GM21515 (cell line): Measurements from ENCODE around the gene BLOC1S4.
"Not testable (repeated sequence)": the region's sequence is repeated elsewhere in the genome, so short reads cannot be mapped to it uniquely, and the experiment has no call there.

ENCODE experiments used
- ATAC-seq: cut with Tn5 transposase; IDR thresholded peaks from one replicate; pipeline ENCODE4 v1.9.1; 2021; ENCODE audit not compliant: unreplicated experiment

The BLOC1S4 gene, protein sequence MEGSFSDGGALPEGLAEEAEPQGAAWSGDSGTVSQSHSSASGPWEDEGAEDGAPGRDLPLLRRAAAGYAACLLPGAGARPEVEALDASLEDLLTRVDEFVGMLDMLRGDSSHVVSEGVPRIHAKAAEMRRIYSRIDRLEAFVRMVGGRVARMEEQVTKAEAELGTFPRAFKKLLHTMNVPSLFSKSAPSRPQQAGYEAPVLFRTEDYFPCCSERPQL

DNA sequence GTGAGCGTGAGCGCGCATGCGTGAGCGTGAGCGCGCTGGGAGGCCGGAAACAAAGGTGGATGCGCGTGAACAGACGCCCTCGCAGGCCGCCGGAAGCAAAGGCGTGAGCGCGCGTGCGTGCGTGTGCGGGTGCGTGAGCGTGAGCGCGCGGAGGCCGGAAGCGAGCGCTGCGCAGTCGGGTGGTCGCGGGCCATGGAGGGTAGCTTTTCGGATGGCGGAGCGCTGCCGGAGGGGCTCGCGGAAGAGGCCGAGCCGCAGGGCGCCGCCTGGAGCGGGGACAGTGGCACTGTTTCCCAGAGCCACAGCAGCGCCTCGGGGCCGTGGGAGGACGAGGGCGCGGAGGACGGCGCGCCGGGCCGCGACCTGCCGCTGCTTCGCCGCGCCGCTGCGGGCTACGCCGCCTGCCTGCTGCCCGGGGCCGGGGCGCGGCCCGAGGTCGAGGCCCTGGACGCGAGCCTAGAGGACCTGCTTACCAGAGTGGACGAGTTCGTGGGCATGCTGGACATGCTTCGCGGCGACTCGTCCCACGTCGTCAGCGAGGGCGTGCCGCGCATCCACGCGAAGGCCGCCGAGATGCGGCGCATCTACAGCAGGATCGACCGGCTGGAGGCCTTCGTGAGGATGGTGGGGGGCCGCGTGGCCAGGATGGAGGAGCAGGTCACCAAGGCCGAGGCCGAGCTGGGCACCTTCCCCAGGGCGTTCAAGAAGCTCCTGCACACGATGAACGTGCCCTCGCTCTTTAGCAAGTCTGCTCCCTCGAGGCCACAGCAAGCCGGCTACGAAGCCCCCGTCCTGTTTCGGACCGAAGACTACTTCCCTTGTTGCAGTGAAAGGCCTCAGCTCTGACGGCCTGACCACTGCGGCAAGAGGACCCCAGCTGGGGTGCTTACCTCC, at the start of gene BLOC1S4:
Gene BLOC1S4, plus strand, starts transcription at position 157 of the 894 bp plus-strand sequence. Its CDS starts 36 bp downstream, at position 193.
- peak; percentile 79 for ATAC-seq

DNA sequence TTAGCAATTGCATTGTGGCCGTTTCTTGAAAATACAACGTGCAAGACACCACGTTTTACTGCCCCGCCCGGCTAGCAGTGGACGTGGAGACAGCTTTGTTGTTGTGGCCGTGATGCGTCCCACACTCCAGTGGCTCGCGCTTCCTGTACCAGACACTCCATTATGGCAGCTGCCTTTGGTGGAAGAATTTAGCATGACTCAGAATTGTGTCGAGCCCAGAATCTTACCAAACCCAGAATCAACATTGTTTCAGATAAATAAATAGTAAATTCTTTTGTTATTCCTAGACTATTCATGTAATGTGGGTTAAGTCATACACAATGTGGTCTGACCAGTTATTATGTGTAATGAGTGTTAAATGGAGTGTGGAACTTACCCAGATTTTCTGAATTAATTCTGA, 47.6 kb upstream of the BLOC1S4 start:
- no peak for ATAC-seq

DNA sequence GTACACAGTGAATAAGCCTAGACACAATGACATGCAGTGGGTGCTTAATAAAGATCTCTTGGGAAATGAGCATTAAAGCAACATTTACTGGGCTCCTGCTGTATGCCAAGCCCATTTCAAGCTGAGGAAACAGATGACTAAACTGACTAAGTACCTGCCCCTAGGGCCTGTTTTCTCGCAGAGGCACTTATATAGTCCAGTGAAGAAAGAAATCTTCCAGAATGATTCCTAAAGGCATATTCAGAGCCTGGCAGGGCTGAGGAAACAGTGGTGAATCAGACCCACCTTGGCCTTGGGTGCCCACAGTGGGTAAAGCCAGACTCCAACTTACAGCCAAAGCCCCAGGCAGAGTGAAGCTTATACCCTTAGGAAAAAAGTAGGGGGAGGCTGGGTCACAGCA, 44.3 kb upstream of the BLOC1S4 start:
- no peak for ATAC-seq

DNA sequence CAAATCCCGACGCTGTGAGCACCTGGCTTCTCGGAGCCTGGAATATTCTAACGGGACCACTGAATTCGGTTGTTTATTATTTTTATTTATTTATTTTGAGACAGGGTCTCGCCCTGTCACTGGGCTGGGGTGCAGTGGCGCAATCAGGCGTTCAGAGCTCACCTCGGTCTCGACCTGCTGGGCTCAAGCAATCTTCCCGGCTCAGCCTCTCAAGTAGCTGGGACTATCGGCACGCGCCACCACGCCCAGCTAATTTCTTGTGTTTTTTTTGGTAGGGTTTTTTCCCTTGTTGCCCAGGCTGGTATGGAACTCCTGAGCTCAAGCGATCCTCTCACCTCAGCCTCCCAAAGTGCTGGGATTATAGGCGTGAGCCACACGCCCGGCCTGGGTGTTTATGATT, 43.8 kb upstream of the BLOC1S4 start:
- no peak for ATAC-seq

DNA sequence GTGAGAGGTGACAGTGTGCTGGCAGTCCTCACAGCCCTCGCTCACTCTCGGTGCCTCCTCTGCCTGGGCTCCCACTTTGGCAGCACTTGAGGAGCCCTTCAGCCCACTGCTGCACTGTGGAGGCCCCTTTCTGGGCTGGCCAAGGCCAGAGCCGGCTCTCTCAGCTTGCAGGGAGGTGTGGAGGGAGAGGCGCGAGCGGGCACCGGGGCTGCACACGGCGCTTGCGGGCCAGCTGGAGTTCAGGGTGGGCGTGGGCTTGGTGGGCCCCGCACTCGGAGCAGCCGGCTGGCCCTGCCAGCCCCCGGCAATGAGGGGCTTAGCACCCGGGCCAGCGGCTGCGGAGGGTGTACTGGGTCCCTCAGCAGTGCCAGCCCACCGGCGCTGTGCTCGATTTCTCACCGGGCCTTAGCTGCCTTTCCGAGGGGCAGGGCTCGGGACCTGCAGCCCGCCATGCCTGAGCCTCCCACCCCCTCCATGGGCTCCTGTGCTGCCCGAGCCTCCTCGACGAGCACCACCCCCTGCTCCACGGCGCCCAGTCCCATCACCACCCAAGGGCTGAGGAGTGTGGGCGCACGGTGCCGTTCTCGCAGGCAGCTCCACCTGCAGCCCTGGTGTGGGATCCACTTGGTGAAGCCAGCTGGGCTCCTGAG, 43.3 kb upstream of the BLOC1S4 start:
- not testable (repeated sequence) for ATAC-seq

DNA sequence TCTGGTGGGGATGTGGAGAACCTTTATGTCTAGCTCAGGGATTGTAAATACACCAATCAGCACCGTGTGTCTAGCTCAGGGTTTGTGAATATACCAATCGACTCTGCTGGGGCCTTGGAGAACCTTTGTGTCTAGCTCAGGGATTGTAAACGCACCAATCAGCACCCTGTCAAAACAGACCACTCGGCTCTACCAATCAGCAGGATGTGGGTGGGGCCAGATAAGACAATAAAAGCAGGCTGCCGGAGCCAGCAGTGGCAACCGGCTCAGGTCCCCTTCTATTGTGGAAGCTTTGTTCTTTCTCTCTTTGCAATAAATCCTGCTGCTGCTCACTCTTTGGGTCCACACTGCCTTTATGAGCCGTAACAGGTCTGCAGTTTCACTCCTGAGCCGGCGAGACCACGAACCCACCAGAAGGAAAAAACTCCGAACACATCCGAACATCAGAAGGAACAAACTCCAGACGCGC, 42.7 kb upstream of the BLOC1S4 start:
- not testable (repeated sequence) for ATAC-seq

DNA sequence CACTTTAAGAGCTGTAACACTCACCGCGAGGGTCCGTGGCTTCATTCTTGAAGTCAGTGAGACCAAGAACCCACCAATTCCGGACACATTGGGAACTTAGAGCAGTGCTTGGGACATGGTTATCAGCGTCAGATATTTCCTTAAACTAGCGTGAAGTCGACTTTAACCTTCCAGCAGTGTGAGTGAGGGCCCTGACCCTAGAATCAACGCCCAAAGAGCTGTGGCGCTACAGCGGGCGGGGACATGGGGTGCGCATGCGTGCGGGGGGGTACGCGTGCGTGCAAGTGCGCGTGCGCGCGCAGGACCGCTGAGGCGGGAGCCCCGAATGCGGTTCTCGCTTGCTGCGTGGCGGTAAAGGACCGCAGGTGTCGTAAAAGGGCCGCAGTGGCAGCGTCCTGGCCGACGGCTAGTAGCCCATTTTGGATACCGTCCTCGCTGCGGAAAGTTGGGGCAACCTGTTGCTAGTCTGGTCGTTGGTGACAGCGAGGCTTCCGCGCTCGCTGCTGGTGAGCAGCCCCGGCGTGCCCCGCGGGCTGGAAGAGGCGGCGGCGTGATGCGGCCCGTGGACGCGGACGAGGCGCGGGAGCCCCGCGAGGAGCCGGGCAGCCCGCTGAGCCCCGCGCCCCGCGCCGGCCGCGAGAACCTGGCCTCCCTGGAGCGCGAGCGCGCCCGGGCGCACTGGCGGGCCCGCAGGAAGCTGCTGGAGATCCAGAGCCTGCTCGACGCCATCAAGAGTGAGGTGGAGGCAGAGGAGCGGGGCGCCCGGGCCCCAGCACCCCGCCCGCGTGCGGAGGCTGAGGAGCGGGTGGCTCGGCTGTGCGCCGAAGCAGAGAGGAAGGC, 42.1 kb upstream of the BLOC1S4 start:
- peak; percentile 74 for ATAC-seq

DNA sequence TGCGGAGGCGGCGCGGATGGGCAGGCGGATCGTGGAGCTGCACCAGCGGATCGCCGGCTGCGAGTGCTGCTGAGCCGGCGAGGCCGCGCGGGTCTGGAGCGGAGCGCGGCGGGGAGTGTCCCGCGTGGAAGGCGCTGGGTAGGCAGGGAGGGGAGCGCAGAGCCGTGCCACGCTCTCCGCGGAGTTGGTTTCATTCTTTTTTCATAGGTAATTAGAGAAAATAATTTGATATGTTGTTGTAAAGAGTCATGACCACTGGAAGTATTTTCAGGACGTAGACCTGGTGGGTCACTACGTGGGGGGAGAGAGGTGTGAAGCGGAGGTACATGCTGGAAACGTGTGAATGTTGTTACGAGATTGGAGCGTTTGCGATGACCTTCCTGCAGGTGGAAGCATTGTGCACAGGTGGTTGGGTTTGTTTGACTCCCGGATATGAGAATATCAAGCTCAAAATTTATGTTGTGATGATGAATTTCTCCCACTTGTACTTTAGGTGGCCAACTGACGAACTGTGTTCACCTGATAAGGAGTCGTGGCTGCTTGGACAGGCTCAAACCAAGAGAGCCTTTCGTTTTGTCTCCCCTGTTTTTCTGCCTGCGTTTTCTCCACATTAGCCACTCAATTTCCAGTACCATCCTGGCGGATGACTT, 41.3 kb upstream of the BLOC1S4 start:
- ATAC-seq, result peak; percentile 42

DNA sequence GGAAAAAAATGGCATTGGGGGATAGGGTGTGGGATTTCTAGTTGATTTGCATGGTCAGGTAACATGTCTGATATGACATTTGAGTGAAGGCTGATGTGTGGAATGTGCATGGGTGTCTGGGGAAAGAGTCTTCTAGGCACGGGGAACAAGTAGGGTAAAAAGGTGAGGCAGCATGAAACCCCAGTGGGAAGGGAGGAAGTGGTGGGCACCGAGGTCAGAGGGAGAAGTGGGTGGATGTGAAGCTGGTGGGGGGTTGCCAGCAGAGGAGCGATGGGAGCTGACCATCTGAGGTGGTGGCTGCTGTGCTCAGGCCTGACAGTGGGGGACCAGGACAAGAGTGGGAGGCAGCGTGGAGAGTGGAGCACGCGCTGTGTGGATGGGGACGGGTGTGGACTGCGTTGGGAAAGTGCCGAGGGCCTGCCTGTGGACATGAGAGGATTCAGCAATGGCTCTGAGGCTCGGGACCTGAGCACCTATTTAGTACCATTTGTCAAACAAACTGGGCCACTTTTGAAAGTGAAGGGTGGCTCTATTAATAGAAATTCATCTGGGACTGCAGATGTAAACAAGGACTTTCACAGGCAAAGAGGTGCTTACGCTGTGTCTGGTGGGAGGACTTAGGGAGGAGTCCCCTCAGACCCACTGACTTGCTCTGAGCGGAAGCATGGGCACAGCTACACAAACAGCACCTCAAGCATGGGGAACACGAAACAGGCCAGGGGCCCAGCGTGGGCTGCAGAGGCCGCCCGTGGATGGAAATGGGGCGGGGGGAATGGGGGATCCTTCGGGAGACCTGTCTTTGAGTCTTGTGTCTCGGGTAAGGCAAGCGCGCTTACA, 39.0 kb upstream of the BLOC1S4 start:
- ATAC-seq, result no peak

DNA sequence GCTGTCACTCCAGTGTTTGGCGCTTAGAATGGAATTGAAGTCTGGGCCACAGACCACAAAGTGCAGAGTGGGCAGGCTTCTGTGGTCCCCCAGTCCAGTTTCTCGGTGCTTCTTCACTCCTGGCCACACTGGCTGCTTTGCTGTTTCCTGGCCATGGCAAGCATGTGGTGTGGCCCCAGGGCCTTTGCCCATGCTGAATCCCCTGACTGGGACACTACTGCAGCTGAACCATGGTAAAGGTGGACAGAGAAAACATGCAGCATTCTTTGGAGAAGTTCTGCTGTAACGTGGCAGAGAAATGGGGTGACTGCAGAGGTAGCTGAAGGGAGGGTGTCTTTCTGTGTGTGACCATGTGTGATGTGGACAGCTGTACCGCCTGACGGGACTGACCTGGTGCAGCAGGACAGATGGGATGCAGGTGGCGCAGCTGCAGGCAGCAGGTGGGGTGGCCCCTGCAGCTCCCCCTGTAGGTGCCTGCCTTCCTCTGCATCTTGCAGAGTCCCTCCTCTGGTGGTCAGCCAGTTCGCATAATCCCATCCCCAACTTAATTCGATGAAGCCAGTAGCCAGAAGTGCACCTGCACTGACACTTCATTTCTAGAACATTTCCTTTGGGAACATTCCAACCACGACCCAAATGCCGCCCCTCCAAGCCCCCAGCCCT, 35.5 kb upstream of the BLOC1S4 start:
- no peak for ATAC-seq

DNA sequence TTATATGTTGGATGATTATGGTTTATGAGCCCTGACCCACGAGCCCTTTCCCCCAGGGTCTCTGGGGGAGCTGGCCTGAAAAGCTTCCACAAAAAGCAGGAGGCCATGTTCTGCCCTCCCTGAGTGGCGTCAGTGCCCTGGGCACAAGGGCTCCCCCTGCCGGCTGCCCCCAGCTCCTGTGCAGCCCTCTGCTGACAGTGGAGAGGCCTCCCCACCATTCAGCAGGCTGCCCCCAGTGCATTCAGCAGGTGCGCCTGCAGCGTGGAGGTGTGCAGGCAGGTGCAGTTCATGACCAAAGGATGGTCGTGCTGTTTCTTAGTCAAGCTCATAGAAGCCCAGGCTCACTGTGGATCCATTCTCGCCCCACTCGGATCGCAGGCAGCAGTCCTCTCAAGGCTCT, 34.8 kb upstream of the BLOC1S4 start:
- no peak for ATAC-seq

DNA sequence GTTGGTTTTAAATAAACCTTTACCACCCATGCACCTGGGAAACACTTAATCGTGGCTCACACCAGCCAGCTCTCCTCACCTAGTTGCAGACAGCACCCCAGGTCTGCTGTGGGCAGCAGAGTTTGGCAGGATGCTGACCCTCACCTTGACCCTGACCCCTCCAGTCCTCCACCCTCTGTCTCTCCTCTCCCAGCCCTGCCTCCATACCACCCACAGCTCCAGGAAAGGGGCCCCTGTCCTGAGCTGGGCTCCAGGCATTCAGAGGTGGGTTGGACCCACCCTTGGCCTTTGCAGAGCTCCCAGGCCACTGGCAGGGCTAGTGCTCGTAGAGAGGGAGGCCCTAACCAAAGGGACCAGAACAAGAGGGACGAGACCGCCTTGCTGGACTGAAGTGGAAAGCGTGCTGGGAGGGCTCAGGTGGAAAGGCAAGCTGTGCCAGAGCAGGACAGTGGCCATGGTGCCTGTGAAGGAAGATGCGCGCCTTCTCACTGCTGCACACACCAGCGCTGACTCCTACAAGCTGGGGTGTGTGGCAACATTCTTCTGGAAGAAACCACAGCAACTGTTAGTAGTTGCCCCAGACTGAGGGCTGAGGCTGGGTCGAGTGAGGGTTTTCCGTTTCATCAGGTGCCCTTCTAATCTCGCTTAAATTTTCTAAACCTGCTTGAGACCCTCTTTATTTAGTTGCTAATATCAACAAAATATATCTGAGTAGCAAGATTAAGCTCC, 32.9 kb upstream of the BLOC1S4 start:
- no peak for ATAC-seq

DNA sequence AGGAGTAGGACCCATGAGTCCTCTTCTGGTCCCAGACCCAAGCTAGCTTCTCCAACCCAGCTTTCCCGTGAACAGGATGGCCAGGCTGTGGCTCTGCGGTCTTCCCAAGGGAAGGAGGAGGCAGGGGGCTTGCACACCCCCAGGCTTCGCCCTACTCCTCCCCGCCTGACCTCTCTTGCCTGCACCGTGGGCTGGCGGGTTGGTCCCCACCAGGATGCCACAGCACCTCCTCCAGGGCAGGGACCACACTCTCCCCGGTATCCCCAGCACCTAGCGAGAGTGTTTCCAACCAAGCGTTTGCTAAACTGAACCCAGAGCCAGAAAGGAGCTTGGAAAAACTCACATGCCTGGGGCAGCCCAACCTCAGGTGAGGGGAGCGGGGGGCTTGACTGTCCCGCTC, 31.3 kb upstream of the BLOC1S4 start:
- no peak for ATAC-seq

DNA sequence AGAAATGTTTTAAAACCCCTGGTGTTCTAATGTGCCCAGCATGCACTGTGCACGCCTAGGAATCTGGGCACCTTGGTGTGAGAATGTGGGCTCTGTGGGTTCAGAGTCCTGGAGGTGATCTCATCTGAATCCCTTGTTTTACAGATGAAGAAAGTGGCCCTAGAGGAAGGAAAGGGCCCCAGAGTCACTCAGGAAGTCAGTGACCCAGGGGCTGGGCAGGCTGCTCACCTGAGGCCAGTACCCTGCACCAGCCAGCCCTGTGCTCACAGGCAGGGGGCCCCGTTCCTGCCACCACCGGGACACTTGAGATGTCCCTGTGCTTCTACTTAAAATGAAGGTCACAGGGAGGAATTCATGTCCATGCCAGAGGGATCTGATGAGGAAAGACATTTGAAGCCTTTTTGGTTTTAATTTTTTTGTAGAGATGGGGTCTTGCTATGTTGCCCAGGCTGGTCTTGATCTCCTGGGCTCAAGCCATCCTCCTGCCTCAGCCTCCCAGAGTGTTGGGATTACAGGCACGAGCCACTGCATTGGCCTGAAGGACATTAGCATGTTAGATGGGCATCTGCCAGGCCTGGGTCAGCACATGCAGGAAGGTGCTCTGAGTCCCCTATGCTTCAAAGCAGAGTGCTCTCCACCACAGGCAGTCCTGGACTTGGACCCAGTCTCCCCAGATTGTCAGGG, 29.7 kb upstream of the BLOC1S4 start:
- ATAC-seq, result no peak

DNA sequence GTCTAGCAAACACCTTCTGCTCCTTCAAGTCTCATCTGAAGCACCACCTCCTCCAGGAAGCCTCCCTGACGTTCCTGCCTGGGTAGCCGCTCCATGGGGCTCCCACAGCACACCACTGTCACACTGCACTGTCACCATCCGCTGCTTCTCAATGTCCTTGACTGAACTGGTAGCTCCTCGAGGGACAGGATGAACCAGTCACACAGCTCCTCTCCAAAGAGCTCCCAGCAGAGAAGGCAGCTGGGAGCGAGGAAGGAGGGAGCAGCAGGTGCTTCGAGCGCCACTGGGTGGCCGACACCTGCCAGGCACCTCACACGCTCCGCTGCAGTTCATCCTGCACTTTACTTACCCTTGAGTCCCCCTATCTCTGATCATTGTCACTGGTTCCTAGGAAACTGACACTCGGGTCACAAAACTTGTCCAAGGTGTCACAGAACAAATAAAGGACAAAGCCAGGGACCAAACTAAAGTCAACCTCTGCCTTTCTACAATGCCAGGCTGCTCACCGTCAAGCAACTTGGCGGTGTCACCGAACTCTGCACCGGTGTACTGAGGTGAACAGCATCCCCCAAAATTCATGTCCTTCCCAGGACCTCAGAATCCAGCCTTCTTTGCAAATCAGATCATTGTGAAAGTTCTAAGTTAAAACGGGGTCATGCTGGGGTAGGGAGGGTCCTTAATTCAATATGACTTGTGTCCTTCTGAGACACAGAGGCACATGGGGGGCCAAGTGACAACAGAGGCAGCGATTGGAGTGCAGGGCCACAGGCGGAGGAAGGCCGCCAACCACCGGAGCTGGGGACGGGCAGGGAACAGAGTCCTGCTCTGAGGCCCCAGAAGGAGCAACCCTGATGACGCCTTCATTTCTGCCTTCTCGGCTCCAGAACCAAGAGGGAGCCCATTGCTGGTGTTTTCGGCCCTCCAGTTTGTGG, 27.8 kb upstream of the BLOC1S4 start:
- no peak for ATAC-seq

DNA sequence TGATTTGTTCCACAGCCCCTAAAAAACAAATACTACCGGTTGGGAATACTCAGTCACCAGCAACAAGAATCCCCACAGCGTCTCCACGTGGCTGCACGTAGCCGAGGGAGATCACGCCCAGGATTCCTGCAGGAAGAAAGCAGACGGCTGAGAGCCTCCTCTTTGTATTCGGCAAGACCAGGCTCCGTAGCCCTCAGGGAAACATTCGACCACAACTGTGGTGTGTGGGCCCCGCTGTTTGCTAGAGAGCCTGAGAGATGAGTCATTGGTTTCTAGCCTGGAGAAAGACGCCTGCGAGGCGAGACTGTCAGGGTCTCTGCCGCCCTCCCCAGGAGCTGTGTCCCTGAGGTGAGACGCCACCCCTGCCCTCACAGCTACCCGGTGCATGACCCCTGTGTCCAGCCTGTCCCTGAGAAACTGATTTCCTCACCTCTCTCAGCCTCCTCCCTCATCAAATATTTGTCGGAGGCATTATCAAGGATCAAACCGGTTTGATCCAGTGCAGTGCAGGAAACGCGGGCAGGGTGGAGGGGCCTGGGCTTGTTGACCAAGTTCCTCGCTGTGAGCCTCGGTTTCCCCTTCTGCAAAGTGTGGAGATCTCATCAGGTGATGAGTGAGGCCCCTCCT, 27.0 kb upstream of the BLOC1S4 start:
- peak; percentile 81 for ATAC-seq
